ENCODE results near the gene CD300LG.

DNA sequence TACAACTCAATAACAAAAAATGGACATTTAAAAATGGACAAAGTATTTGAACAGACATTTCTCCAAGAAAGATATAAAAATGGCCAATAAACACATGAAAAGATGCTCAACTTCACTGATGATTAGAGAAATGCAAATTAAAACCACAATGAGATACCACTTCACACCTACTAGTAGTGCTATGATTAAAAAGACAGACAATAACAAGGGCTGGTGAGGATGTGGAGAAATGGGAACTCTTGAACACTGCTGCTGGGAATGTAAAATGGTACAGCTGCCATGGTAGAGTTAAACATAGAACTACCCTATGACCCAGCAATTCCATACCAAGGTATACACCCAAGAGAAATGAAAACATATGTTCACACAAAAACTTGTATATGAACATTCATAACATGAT lies 41.9 kb upstream of the CD300LG start:
- TF ChIP-seq, protein P1, sequence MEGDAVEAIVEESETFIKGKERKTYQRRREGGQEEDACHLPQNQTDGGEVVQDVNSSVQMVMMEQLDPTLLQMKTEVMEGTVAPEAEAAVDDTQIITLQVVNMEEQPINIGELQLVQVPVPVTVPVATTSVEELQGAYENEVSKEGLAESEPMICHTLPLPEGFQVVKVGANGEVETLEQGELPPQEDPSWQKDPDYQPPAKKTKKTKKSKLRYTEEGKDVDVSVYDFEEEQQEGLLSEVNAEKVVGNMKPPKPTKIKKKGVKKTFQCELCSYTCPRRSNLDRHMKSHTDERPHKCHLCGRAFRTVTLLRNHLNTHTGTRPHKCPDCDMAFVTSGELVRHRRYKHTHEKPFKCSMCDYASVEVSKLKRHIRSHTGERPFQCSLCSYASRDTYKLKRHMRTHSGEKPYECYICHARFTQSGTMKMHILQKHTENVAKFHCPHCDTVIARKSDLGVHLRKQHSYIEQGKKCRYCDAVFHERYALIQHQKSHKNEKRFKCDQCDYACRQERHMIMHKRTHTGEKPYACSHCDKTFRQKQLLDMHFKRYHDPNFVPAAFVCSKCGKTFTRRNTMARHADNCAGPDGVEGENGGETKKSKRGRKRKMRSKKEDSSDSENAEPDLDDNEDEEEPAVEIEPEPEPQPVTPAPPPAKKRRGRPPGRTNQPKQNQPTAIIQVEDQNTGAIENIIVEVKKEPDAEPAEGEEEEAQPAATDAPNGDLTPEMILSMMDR (IDR thresholded peaks at IDR 0.05) = no peak
- no peak for TF ChIP-seq POLR2A (IDR thresholded peaks at IDR 0.05)

Data from suprapubic skin (tissue), 3 donors.